GM19467 (cell line): ENCODE results near the gene WNT7B.

Experiments used
- ATAC-seq: cut with Tn5 transposase; IDR thresholded peaks from one replicate; pipeline ENCODE4 v1.9.1; 2021; ENCODE audit warnings: mild to moderate bottlenecking, moderate library complexity; ENCODE audit not compliant: unreplicated experiment

WNT7B gene

GRCh38 chr22:45997077-45997776 is 20.3 kb upstream of the WNT7B start:
- ATAC-seq, result no peak

- no peak for ATAC-seq
Measured at GRCh38 chr22:45996241-45997076, 19.5 kb upstream of the WNT7B start.

GRCh38 chr22:45995405-45996101 is 18.6 kb upstream of the WNT7B start:
- no peak for ATAC-seq

- no peak for ATAC-seq
Measured at GRCh38 chr22:45994491-45995404, 17.8 kb upstream of the WNT7B start.

- no peak for ATAC-seq
Measured at GRCh38 chr22:45993841-45994240, 16.9 kb upstream of the WNT7B start.

GRCh38 chr22:45993143-45993692 is 16.3 kb upstream of the WNT7B start:
- no peak for ATAC-seq

- ATAC-seq, result no peak
Measured at GRCh38 chr22:45992737-45993136, 15.8 kb upstream of the WNT7B start.

GRCh38 chr22:45991098-45991497 is 14.1 kb upstream of the WNT7B start:
- ATAC-seq, result no peak

- no peak for ATAC-seq
Measured at GRCh38 chr22:45987136-45987861, 10.3 kb upstream of the WNT7B start.

GRCh38 chr22:45984316-45984916 is 7.5 kb upstream of the WNT7B start:
- no peak for ATAC-seq

GRCh38 chr22:45983797-45984196 is 6.8 kb upstream of the WNT7B start:
- ATAC-seq, result no peak

GRCh38 chr22:45980761-45981160 is 3.8 kb upstream of the WNT7B start:
- ATAC-seq, result no peak

GRCh38 chr22:45980268-45980570 is 3.3 kb upstream of the WNT7B start:
- ATAC-seq, result no peak

- no peak for ATAC-seq
Measured at GRCh38 chr22:45978275-45978713, 1.3 kb upstream of the WNT7B start.

GRCh38 chr22:45977551-45978274 is 751 bp upstream of the WNT7B start:
- no peak for ATAC-seq

GRCh38 chr22:45976254-45977002 is 534 bp downstream of the WNT7B start:
- no peak for ATAC-seq

GRCh38 chr22:45975164-45976161 is 1.5 kb downstream of the WNT7B start:
- no peak for ATAC-seq
